ENCODE measurements around the gene ANKRD34A.

The ANKRD34A gene

DNA sequence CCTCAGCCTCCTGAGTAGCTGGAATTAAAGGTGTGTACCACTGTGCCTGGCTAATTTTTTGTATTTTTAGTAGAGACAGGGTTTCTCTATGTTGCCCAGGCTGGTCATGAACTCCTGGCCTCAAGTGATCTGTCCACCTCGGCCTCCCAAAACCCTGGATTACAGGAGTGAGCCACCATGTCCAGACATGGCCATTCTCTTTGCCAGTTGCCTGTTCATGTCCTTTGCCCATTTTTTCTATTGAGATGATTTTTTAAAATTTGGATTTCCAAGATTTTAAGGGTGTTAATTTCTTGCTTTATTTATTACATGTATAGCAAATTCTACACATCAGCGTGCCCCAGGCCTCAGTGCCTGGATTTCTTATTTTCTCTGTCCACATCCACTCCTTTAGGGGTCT lies 2.9 kb upstream of the ANKRD34A start:
- DNase-seq (ENCODE audit: low read depth in 2 of 2): no peak

GRCh38 chr1:145965119-145965744 lies 857 bp upstream of the ANKRD34A start:
- no peak for DNase-seq (ENCODE audit: low read depth in 2 of 2)

- no peak for DNase-seq (ENCODE audit: low read depth in 2 of 2)
Observed at GRCh38 chr1:145963265-145964019, 933 bp downstream of the ANKRD34A start.

- no peak for DNase-seq (ENCODE audit: low read depth in 2 of 2)
Observed at GRCh38 chr1:145962157-145963102, 1.9 kb downstream of the ANKRD34A start.

DNA sequence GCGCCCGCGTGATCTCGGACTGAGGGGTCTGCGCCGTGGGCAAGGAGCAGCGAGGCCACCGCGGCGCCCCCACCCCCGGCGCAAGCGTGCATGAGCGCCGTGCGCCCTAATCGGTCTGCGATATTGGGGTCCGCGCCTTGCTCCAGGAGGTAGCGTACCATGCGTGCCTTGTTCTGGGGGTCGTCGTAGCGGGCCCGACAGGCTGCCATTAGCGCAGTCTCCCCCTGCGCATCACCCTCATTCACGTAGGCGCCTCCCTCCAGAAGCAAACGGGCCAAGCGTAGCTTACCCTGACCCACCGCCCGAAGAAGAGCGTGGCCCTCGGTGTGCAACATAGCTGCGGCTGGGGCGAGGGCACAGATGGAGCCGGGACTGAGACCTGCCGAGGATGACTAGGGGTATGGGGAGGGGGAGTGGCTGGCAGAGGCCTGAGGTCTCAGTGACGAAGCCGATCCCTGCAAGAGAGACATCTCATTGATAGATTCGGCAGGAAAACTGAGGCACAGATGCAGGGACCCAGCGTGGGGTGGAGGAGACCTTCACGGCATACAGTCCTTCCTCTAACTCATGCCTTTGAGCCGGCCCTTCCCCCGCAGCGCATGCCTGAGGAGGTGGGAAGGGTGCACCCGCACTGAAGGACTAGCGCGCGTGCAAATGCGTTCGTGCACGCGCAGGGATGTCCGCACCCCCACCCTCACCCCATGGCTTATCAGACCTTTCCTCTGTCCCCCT lies 2.8 kb downstream of the ANKRD34A start:
- DNase-seq (ENCODE audit: low read depth in 2 of 2): peak in 1 of 2 donors; percentile 57

DNA sequence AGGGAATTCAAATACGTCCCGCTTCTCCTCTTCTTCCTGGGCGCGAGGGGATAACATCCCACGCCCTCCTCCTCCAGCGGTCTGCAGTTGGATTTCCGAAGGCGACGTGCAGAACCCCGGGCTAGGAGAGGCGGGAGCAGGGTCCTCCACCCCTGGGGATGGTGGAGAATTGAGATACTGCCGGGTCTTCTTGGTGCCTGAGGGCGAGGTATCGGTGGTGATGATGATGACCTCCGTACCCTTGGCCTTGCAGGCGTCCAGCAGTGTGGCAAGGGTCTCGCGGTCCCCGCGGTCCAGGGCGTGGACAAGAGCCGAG lies 3.3 kb downstream of the ANKRD34A start:
- DNase-seq (ENCODE audit: low read depth in 2 of 2): no peak

- peak in 1 of 2 donors; percentile 47 for DNase-seq (ENCODE audit: low read depth in 2 of 2)
Observed at GRCh38 chr1:145960468-145961108, 3.8 kb downstream of the ANKRD34A start.

- no peak for DNase-seq (ENCODE audit: low read depth in 2 of 2)
Observed at GRCh38 chr1:145959957-145960467, 4.4 kb downstream of the ANKRD34A start.

DNA sequence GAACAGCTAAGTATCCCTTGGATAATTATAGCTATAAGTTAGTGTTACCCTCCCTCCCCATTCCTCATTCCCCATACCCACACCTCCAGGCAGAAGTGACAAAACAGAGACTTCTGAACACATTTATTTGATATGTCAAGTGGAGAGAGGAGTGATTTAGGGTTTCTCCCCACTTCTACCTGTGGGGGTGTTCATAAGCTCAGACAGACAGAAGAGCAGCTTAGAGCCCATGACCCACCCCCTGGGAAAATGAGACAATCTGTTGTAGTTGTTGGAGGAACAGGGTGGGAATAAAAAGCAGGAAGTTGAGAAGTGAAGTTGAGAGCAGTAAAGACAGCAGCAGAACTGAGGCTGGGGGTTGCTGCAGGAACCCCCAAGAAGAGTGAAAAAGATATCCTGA lies 5.0 kb downstream of the ANKRD34A start:
- DNase-seq (ENCODE audit: low read depth in 2 of 2): no peak

DNA sequence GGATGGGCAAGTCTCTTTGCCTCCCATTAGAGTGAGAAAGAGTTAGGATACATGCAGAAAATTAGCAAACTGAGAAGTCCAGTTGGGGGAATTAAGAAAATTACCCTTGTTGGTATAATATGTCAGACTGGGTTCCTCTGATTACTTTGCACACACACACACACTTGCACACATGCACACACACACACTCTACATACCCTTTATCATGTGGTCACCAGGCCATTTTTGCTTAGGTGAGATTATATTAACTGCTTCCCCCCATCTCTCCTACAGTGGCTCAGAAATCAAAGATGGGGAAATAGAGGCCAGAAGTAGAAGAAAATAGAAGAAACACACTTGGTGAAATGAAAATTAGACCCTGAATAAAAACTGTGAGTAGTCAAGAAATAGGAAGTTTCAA lies 5.6 kb downstream of the ANKRD34A start:
- DNase-seq (ENCODE audit: low read depth in 2 of 2): no peak

DNA sequence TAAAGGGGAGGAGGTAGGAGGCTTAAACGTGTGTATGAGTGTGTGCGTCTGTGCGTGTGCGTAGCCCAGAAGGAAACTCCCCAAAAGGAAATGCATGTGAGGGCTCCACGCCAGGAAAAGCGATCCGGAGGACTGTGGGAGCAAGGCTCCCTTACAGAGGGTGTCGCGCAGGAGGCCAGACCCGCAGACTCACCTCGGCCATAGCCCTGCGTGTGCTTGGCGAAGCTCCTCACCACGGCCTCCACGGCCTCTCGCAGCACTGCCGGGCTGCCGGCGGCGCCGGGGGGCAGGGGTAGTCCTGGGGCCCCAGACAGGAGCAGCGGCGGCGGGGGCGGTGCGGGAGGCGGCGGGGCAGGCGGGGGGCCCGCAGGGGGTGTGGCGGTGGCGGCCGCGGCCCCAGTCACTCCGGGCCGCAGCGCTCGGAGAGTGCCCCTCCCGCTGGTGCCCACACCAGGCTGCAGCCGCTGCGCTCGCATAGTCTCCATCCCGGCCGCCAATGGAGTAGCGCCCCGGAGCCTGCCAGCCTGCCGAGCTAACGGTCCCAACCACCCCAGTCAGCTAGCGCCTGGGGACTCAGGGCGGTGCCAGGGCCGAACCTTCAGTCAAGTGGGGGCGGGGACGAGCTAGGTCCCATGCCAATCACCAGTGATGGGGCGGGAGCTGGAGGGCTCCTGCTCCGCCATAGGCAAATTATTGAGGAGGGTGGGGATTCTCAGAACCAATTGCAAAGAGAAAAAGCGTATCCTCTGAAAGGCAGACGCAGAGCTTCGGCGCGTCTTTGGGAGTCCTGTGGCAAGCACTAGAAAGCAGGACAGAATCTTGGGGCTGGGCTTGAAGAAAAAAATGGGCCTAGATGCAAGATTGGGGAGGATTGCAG lies 6.7 kb downstream of the ANKRD34A start, which contains the start of gene LIX1L:
Gene LIX1L, minus strand, starts transcription at position 575 of the 877 bp plus-strand sequence. Its CDS starts 90 bp downstream, at position 485.
- DNase-seq (ENCODE audit: low read depth in 2 of 2): peak; percentile 91 to 93

DNA sequence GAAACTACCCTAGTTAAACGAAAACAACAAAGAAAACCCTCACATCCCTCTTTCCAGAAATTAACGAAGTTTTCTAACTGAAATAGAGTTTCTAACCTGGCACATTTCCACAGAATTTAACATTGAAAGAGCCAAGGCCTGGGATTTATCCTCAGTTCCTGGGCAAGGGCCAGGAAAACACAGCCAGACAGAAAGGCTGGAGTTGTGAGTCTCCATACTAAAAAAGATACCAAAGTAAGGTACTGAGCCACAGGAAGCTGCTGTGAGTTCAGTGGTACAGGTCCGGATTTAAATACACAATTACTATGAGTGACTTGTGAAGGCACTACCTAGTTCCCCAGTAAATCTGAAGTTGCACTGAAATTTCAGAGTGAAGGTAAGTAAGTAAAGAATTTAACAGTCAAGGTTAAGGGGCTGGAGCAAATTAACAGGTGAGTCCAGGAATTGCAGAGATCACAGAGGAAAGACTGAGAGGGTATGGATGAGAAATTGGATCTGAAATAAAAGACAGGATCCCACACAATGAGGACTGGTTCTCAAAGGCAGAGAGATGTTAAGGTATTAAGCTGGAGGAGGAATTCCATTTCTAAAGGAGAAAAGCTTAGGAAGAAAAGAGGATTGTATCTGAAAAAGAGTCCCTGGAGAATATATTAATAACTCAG lies 7.5 kb downstream of the ANKRD34A start:
- DNase-seq (ENCODE audit: low read depth in 2 of 2): no peak

- no peak for DNase-seq (ENCODE audit: low read depth in 2 of 2)
Observed at GRCh38 chr1:145956361-145956760, 8.0 kb downstream of the ANKRD34A start.

DNA sequence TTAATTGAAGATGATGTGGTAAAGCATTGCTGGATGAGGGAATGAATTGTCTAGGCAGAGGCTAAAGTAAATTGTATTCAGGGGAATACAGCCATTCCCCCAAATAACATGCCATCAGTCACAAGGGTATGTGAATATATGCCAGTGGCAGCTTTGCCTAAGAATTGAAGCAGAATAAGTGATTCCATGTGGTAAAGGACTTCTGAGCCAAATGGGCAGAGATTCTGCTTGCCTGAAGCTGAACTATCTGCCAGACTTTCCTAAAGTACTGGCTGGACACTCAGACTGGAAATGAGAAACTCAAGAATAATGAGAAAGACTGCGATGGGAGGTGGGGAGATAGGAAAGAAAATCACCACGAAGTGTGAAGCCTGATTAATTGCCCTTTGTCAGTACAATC lies 8.9 kb downstream of the ANKRD34A start:
- no peak for DNase-seq (ENCODE audit: low read depth in 2 of 2)

DNA sequence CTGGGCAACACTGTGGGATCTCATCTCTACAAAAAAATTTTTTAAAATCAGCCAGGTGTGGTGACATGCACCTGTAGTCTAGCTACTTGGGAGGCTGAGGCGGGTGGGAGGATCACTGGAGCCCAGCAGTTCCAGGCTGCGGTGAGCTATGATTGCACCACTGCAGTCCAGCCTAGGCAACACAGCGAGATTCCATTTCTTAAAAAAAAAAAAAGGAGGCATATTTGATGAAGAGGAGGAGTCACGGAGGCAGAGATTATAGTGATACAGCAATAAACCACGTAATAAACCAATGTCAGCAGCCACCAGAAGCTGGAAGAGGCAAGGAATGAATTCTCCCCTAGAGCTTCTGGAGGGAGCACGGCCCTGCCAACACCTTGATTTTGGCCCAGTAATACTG lies 10.5 kb downstream of the ANKRD34A start:
- no peak for DNase-seq (ENCODE audit: low read depth in 2 of 2)

- no peak for DNase-seq (ENCODE audit: low read depth in 2 of 2)
Observed at GRCh38 chr1:145952903-145953302, 11.5 kb downstream of the ANKRD34A start.

- no peak for DNase-seq (ENCODE audit: low read depth in 2 of 2)
Observed at GRCh38 chr1:145951526-145951925, 12.8 kb downstream of the ANKRD34A start.

DNA sequence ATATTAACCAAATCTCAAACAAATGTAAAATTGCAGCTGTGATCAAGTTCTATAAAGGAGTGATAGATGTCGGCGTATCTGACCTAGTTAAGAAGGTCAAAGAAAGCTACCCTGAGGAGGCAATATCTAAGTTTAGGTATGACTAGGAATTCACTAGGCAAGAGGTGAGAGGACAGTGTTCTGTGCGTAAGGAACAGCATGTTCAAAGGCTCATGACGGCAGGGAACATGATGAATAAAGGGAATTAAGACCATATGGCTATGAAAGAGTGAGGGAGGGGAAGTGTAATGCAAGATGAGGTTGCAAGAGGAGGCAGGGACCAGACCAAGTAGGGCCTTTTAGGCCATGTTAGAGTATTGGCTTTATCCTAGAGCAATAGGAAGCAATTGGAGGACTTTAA lies 15.2 kb downstream of the ANKRD34A start:
- DNase-seq (ENCODE audit: low read depth in 2 of 2): no peak

DNA sequence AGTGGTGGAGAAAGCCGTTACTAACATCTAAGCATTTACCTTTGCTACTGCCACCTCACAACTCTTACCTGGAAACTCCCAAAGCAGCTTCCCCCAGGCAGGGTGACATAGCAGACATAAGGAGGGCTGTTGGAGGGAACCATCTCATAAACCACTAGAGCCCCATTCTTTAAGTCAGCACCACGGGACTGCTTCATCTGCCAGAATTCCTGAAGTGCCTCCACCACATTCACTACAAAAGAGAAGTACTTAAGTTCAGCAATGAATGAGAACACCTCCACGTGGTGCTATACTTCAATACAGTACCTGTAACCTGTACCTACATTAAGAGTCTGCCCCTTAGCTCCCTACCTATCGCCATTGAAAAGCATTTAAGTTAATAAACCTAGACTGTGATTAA lies 16.8 kb downstream of the ANKRD34A start:
- no peak for DNase-seq (ENCODE audit: low read depth in 2 of 2)
